ENCODE data around the gene TBC1D9B. TPM values are rescaled to one million over a fixed set of nuclear protein-coding genes. Genes with fewer than 3 reads are reported as not detected.

TBC1D9B gene
- total RNA-seq, 1 donor from 2014 or later = 92.4 TPM

- Histone ChIP-seq H3K27ac (peak overlapping the region; percentile 97), H3K36me3 (peaks cover 21% of the 10 kb centered on the region), H3K4me3 (peak overlapping the region; percentile 100), H3K9me3 (no peaks in the 10 kb centered on the region), H3K4me1 (peaks cover 47% of the 10 kb centered on the region), H3K27me3 (no peaks in the 10 kb centered on the region)
- DNase-seq (peak; percentile 98), ATAC-seq (peak; percentile 75)
- no peak for TF ChIP-seq CTCF (IDR thresholded peaks at IDR 0.05)
- intact Hi-C loops (cut with DNase I) = no loop called here
Measured at GRCh38 chr5:179818746-179819295, 88.9 kb downstream of the TBC1D9B start.

GRCh38 chr5:179817890-179818745 lies 89.6 kb downstream of the TBC1D9B start:
- TF ChIP-seq CTCF (IDR thresholded peaks at IDR 0.05) = no peak
- intact Hi-C loops (cut with DNase I) = no loop called here
- Histone ChIP-seq H3K27ac (peak overlapping the region; percentile 97), H3K4me3 (peak overlapping the region; percentile 100), H3K9me3 (no peaks in the 10 kb centered on the region), H3K4me1 (peaks cover 40% of the 10 kb centered on the region), H3K36me3 (peaks cover 14% of the 10 kb centered on the region), H3K27me3 (no peaks in the 10 kb centered on the region)
- no peak for ATAC-seq
- peak; percentile 66 for DNase-seq

- H3K9me3 ChIP-seq = no peaks in the 10 kb centered on the region
- H3K27ac ChIP-seq = peak overlapping the region; percentile 97
- no peaks in the 10 kb centered on the region for H3K27me3 ChIP-seq
- DNase-seq (peak; percentile 61), ATAC-seq (no peak)
- intact Hi-C loops (cut with DNase I) = no loop called here
- peaks cover 7% of the 10 kb centered on the region for H3K36me3 ChIP-seq
- peaks cover 33% of the 10 kb centered on the region for H3K4me1 ChIP-seq
- TF ChIP-seq CTCF (IDR thresholded peaks at IDR 0.05) = no peak
- peak overlapping the region; percentile 55 for H3K4me3 ChIP-seq
Measured at GRCh38 chr5:179817470-179817840, 90.2 kb downstream of the TBC1D9B start.

GRCh38 chr5:179816796-179817469 lies 90.8 kb downstream of the TBC1D9B start:
- DNase-seq (peak; percentile 74), ATAC-seq (no peak)
- TF ChIP-seq CTCF (IDR thresholded peaks at IDR 0.05) = no peak
- Histone ChIP-seq H3K36me3 (peaks cover 2% of the 10 kb centered on the region), H3K4me1 (peaks cover 29% of the 10 kb centered on the region), H3K27me3 (no peaks in the 10 kb centered on the region), H3K27ac (peak overlapping the region; percentile 17), H3K4me3 (peak overlapping the region; percentile 55), H3K9me3 (no peaks in the 10 kb centered on the region)
- intact Hi-C loops (cut with DNase I) = no loop called here

GRCh38 chr5:179816401-179816795 lies 91.3 kb downstream of the TBC1D9B start:
- Histone ChIP-seq H3K27me3 (no peaks in the 10 kb centered on the region), H3K4me3 (peak overlapping the region; percentile 55), H3K36me3 (no peaks in the 10 kb centered on the region), H3K4me1 (peaks cover 29% of the 10 kb centered on the region), H3K9me3 (no peaks in the 10 kb centered on the region), H3K27ac (peak overlapping the region; percentile 17)
- DNase-seq (peak; percentile 59), ATAC-seq (no peak)
- intact Hi-C loops (cut with DNase I) = no loop called here
- no peak for TF ChIP-seq CTCF (IDR thresholded peaks at IDR 0.05)

All from upper lobe of right lung (tissue), 1 donor.